HCT116 (cell line): ENCODE data around the gene BCAP31.

ENCODE experiments used
- EGR1 ChIP-seq: IDR thresholded peaks from 2 replicates; pipeline ENCODE4 v1.6.1; 2012; ENCODE audit warnings: low read depth
- EZH2 ChIP-seq: fragments of 200-600 bp; sonication (generic); IDR thresholded peaks from 2 replicates; pipeline ENCODE4 v1.6.1; 2017; ENCODE audit warnings: antibody characterized with exemption, mixed run types
- EZH2phosphoT487 ChIP-seq: fragments of 200-600 bp; IDR thresholded peaks from 2 replicates; pipeline ENCODE4 v1.6.1; 2018; ENCODE audit warnings: antibody characterized with exemption, borderline replicate concordance
- POLR2A ChIP-seq: IDR thresholded peaks from 2 replicates; pipeline ENCODE4 v1.7.0; 2011; ENCODE audit warnings: borderline replicate concordance; ENCODE audit not compliant: insufficient read depth, insufficient read length; ENCODE audit errors: extremely low read depth
- POLR2AphosphoS5 ChIP-seq: IDR thresholded peaks from 2 replicates; pipeline ENCODE4 v1.6.1; 2011; ENCODE audit warnings: mild to moderate bottlenecking, low read depth, low read length, moderate library complexity
- RAD21 ChIP-seq: IDR thresholded peaks from 2 replicates; pipeline ENCODE4 v1.6.1; 2012; ENCODE audit warnings: low read depth, mild to moderate bottlenecking
- ZFX ChIP-seq: fragments of 450-650 bp; IDR thresholded peaks from 2 replicates; pipeline ENCODE4 v1.6.1; 2017
- TF ChIP-seq, protein P1 (sequence below), 3 experiments: fragments of 200-600 bp in 1 of 3; sonication (generic) in 1 of 3; IDR thresholded peaks in 2 of 3; conservative IDR thresholded peaks in 1 of 3; 2 replicates each; pipeline ENCODE4 v1.5.1; 2012 to 2017; ENCODE audit warnings: low read depth in 2 of 3, low read length in 2 of 3, antibody characterized with exemption in 1 of 3, borderline replicate concordance in 1 of 3, control low read depth in 1 of 3, mild to moderate bottlenecking in 1 of 3, mixed read lengths in 1 of 3, mixed run types in 1 of 3, moderate library complexity in 1 of 3; ENCODE audit not compliant: insufficient read depth in 1 of 3
- TF ChIP-seq, protein P2 (sequence below): IDR thresholded peaks from 2 replicates; pipeline ENCODE4 v1.6.1; 2012

DNA sequence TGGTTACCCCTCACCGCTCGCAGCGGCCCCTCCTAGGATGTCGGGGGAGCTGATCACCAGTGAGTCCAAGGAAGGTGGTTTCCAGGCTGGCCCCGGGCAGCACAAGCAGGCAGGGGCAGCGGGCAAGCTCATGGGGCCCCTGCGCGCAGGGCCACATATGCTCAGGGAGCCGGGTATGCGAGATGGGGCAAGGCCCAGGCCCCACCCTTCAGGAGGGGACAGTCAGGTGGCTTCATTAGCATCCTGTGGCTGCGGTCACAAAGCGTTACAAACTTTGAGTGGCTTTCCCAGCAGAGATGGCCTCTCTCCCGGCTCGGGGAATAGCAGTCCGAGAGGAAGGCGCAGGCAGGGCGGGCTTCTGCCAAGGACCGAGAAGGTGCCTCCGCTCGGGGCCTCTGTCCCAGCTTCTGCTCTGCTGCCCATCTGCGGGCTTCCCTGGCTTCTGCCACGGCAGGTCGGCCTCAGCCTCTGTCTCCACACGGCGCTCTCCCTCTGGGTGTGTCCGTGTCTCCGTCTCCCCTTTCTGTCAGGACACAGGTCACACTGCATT lies 13.9 kb upstream of the BCAP31 start:
- TF ChIP-seq, protein P1, sequence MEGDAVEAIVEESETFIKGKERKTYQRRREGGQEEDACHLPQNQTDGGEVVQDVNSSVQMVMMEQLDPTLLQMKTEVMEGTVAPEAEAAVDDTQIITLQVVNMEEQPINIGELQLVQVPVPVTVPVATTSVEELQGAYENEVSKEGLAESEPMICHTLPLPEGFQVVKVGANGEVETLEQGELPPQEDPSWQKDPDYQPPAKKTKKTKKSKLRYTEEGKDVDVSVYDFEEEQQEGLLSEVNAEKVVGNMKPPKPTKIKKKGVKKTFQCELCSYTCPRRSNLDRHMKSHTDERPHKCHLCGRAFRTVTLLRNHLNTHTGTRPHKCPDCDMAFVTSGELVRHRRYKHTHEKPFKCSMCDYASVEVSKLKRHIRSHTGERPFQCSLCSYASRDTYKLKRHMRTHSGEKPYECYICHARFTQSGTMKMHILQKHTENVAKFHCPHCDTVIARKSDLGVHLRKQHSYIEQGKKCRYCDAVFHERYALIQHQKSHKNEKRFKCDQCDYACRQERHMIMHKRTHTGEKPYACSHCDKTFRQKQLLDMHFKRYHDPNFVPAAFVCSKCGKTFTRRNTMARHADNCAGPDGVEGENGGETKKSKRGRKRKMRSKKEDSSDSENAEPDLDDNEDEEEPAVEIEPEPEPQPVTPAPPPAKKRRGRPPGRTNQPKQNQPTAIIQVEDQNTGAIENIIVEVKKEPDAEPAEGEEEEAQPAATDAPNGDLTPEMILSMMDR (IDR thresholded peaks at IDR 0.05 in 2 of 3, conservative IDR thresholded peaks at IDR 0.05 in 1 of 3; ENCODE audit: borderline replicate concordance in 1 of 3, insufficient read depth in 1 of 3, low read depth in 2 of 3, low read length in 2 of 3): no peak
- TF ChIP-seq ZFX: no peak
- no peak for TF ChIP-seq RAD21
- TF ChIP-seq EGR1: no peak
- no peak for TF ChIP-seq EZH2
- no peak for TF ChIP-seq POLR2A
- no peak for TF ChIP-seq POLR2AphosphoS5
- TF ChIP-seq, protein P2, sequence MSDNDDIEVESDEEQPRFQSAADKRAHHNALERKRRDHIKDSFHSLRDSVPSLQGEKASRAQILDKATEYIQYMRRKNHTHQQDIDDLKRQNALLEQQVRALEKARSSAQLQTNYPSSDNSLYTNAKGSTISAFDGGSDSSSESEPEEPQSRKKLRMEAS: no peak
- no peak for TF ChIP-seq EZH2phosphoT487
